Adrenal gland (tissue), 5 donors: ENCODE data around the gene CDYL.

Source experiments
- POLR2A ChIP-seq, 2 donors: fragments of 450-650 bp; IDR thresholded peaks; one replicate each; pipeline ENCODE4 v1.6.1; 2017; ENCODE audit warnings: antibody characterized with exemption in 2 of 2, mild to moderate bottlenecking in 2 of 2, moderate library complexity in 1 of 2
- TF ChIP-seq, protein P1 (sequence below), 6 experiments: fragments of 450-650 bp in 4 of 6; fragments of 200-600 bp in 2 of 6; sonication (generic) in 1 of 6; IDR thresholded peaks; 1 replicate in 5 of 6; 2 replicates in 1 of 6; pipeline versions ENCODE4 v1.5.1 to v1.8.0; 2016 to 2021; ENCODE audit warnings: antibody characterized with exemption in 6 of 6, mild to moderate bottlenecking in 2 of 6, moderate library complexity in 1 of 6
- donor health status: DM: no; HTN: no; CAD: no.

GRCh38 chr6:4971851-4972250 is 195.6 kb downstream of the CDYL start:
- TF ChIP-seq POLR2A (IDR thresholded peaks at IDR 0.05): no peak
- TF ChIP-seq, protein P1, sequence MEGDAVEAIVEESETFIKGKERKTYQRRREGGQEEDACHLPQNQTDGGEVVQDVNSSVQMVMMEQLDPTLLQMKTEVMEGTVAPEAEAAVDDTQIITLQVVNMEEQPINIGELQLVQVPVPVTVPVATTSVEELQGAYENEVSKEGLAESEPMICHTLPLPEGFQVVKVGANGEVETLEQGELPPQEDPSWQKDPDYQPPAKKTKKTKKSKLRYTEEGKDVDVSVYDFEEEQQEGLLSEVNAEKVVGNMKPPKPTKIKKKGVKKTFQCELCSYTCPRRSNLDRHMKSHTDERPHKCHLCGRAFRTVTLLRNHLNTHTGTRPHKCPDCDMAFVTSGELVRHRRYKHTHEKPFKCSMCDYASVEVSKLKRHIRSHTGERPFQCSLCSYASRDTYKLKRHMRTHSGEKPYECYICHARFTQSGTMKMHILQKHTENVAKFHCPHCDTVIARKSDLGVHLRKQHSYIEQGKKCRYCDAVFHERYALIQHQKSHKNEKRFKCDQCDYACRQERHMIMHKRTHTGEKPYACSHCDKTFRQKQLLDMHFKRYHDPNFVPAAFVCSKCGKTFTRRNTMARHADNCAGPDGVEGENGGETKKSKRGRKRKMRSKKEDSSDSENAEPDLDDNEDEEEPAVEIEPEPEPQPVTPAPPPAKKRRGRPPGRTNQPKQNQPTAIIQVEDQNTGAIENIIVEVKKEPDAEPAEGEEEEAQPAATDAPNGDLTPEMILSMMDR (IDR thresholded peaks at IDR 0.05): no peak
